ENCODE data around the gene TOMM7.
A peak's percentile ranks its signal among the peaks of the same experiment; 100 is the strongest.
"Not testable (repeated sequence)": the region's sequence is repeated elsewhere in the genome, so short reads cannot be mapped to it uniquely, and the experiment has no call there.

Gene TOMM7

GRCh38 chr7:22783421-22783820 is 39.2 kb downstream of the TOMM7 start:
- no peak for DNase-seq (ENCODE audit: low spot score)

- peak; percentile 75 for DNase-seq (ENCODE audit: low spot score)
Measured at GRCh38 chr7:22782616-22783232, 39.9 kb downstream of the TOMM7 start.

GRCh38 chr7:22781230-22781711 is 41.4 kb downstream of the TOMM7 start:
- DNase-seq (ENCODE audit: low spot score) = no peak

GRCh38 chr7:22779730-22780323 is 42.8 kb downstream of the TOMM7 start:
- not testable (repeated sequence) for DNase-seq (ENCODE audit: low spot score)

GRCh38 chr7:22776964-22777363 is 45.7 kb downstream of the TOMM7 start:
- DNase-seq (ENCODE audit: low spot score) = no peak

GRCh38 chr7:22772885-22773284 is 49.8 kb downstream of the TOMM7 start:
- no peak for DNase-seq (ENCODE audit: low spot score)

- no peak for DNase-seq (ENCODE audit: low spot score)
Measured at GRCh38 chr7:22771872-22772228, 50.8 kb downstream of the TOMM7 start.

GRCh38 chr7:22771194-22771871 is 51.3 kb downstream of the TOMM7 start:
- no peak for DNase-seq (ENCODE audit: low spot score)

GRCh38 chr7:22765609-22766008 is 57.0 kb downstream of the TOMM7 start:
- no peak for DNase-seq (ENCODE audit: low spot score)

Measured in D341Med (cell line).